ENCODE data around the gene USP7. TPM values are rescaled to one million over a fixed set of nuclear protein-coding genes. Genes with fewer than 3 reads are reported as not detected.

USP7 gene
- total RNA-seq, 2 experiments from 2014 or later, result 155 to 163 TPM

GRCh38 chr16:9008601-9009260 lies 45.0 kb upstream of the USP7 start:
- ATAC-seq (peak; percentile 97), DNase-seq (peak; percentile 82)
- Mint-ChIP-seq H3K27me3 (peaks cover 20% of the 10 kb centered on the region), H3K9me3 (no peaks in the 10 kb centered on the region), H3K27ac (no peak overlapping the region), H3K36me3 (ENCODE audit: low read depth) (no peaks in the 10 kb centered on the region), H3K4me3 (no peak overlapping the region), H3K4me1 (ENCODE audit: low read depth) (peaks cover 5% of the 10 kb centered on the region)
- peak; percentile 83 for TF ChIP-seq CTCF (IDR thresholded peaks at IDR 0.05)
- CTCF ChIA-PET, result interaction anchor here (0.6 to 3.9 kb wide), 62 partner anchors 8 to 442 kb away, joined by 3 to 34 read pairs (median 4); partner anchors contain the start of genes LITAFD and USP7
- intact Hi-C loops (cut with micrococcal nuclease), result no loop called here
- POLR2A ChIA-PET, result no interaction called here

- ChIA-PET POLR2A (no interaction called here), CTCF (interaction anchor here (2.4 to 3.9 kb wide), 4 partner anchors 13 to 96 kb away, joined by 10 to 34 read pairs (median 13); no protein-coding TSS in a partner anchor)
- H3K4me1 Mint-ChIP-seq (ENCODE audit: low read depth), result peaks cover 4% of the 10 kb centered on the region
- ATAC-seq, result no peak
- intact Hi-C loops (cut with micrococcal nuclease), result no loop called here
- no peaks in the 10 kb centered on the region for H3K9me3 Mint-ChIP-seq
- H3K27ac Mint-ChIP-seq, result no peak overlapping the region
- peaks cover 13% of the 10 kb centered on the region for H3K27me3 Mint-ChIP-seq
- H3K4me3 Mint-ChIP-seq, result no peak overlapping the region
- no peaks in the 10 kb centered on the region for H3K36me3 Mint-ChIP-seq (ENCODE audit: low read depth)
- no peak for TF ChIP-seq CTCF (IDR thresholded peaks at IDR 0.05)
- DNase-seq, result no peak
Observed at GRCh38 chr16:9007177-9007794, 43.6 kb upstream of the USP7 start.

- POLR2A ChIA-PET, result no interaction called here
- H3K27me3 Mint-ChIP-seq, result peaks cover 9% of the 10 kb centered on the region
- peaks cover 4% of the 10 kb centered on the region for H3K4me1 Mint-ChIP-seq (ENCODE audit: low read depth)
- H3K4me3 Mint-ChIP-seq, result no peak overlapping the region
- no peak overlapping the region for H3K27ac Mint-ChIP-seq
- TF ChIP-seq CTCF (IDR thresholded peaks at IDR 0.05), result no peak
- ATAC-seq (no peak), DNase-seq (no peak)
- H3K36me3 Mint-ChIP-seq (ENCODE audit: low read depth), result no peaks in the 10 kb centered on the region
- CTCF ChIA-PET, result interaction anchor here (0.6 to 1.7 kb wide), 4 partner anchors 30 to 452 kb away, joined by 3 to 5 read pairs (median 3); no protein-coding TSS in a partner anchor
- intact Hi-C loops (cut with micrococcal nuclease), result no loop called here
- H3K9me3 Mint-ChIP-seq, result no peaks in the 10 kb centered on the region
Observed at GRCh38 chr16:9004183-9004582, 40.5 kb upstream of the USP7 start.

GRCh38 chr16:9003763-9004162 lies 40.1 kb upstream of the USP7 start:
- POLR2A ChIA-PET, result no interaction called here
- DNase-seq, result no peak

More at GRCh38 chr16:9003763-9004162, 40.1 kb upstream of the USP7 start:
- H3K27me3 Mint-ChIP-seq, result peaks cover 5% of the 10 kb centered on the region
- intact Hi-C loops (cut with micrococcal nuclease), result no loop called here
- peaks cover 1% of the 10 kb centered on the region for H3K4me1 Mint-ChIP-seq (ENCODE audit: low read depth)
- no peak for ATAC-seq
- TF ChIP-seq CTCF (IDR thresholded peaks at IDR 0.05), result no peak
- H3K27ac Mint-ChIP-seq, result no peak overlapping the region
- no peaks in the 10 kb centered on the region for H3K36me3 Mint-ChIP-seq (ENCODE audit: low read depth)
- H3K4me3 Mint-ChIP-seq, result no peak overlapping the region
- CTCF ChIA-PET, result interaction anchor here (0.6 to 1.7 kb wide), 4 partner anchors 10 to 452 kb away, joined by 3 to 5 read pairs (median 3); no protein-coding TSS in a partner anchor
- H3K9me3 Mint-ChIP-seq, result no peaks in the 10 kb centered on the region

All from activated CD8-positive, alpha-beta T cell treated with anti-CD3 and anti-CD28 coated beads for 36 hours (primary cell).